GM19372 (cell line): ENCODE results near the gene PLEKHH1.

ENCODE experiments used
- ATAC-seq: cut with Tn5 transposase; IDR thresholded peaks from one replicate; pipeline ENCODE4 v1.9.1; 2021; ENCODE audit warnings: mild to moderate bottlenecking, low read depth, moderate library complexity; ENCODE audit not compliant: unreplicated experiment

Gene PLEKHH1

GRCh38 chr14:67508956-67509355 is 24.1 kb upstream of the PLEKHH1 start:
- no peak for ATAC-seq

GRCh38 chr14:67510121-67510520 is 23.0 kb upstream of the PLEKHH1 start:
- ATAC-seq: no peak

- no peak for ATAC-seq
These were observed 22.3 kb upstream of the PLEKHH1 start for GRCh38 chr14:67510836-67511235.

- no peak for ATAC-seq
These were observed 20.4 kb upstream of the PLEKHH1 start for GRCh38 chr14:67512463-67513310.

GRCh38 chr14:67513631-67514108 is 19.4 kb upstream of the PLEKHH1 start:
- ATAC-seq: no peak

- ATAC-seq: no peak
These were observed 18.9 kb upstream of the PLEKHH1 start for GRCh38 chr14:67514203-67514607.

GRCh38 chr14:67514650-67515385 is 18.3 kb upstream of the PLEKHH1 start:
- ATAC-seq: peak; percentile 46

- ATAC-seq: peak; percentile 59
These were observed 17.6 kb upstream of the PLEKHH1 start for GRCh38 chr14:67515386-67516079.

- no peak for ATAC-seq
These were observed 16.4 kb upstream of the PLEKHH1 start for GRCh38 chr14:67516676-67517075.

- no peak for ATAC-seq
These were observed 16.0 kb upstream of the PLEKHH1 start for GRCh38 chr14:67517083-67517482.

GRCh38 chr14:67519406-67519805 is 13.7 kb upstream of the PLEKHH1 start:
- ATAC-seq: no peak

GRCh38 chr14:67520482-67520881 is 12.6 kb upstream of the PLEKHH1 start:
- no peak for ATAC-seq

- no peak for ATAC-seq
These were observed 10.8 kb upstream of the PLEKHH1 start for GRCh38 chr14:67522270-67522669.

GRCh38 chr14:67523764-67524633 is 9.1 kb upstream of the PLEKHH1 start:
- no peak for ATAC-seq

- ATAC-seq: no peak
These were observed 8.5 kb upstream of the PLEKHH1 start for GRCh38 chr14:67524634-67524963.

- no peak for ATAC-seq
These were observed 7.7 kb upstream of the PLEKHH1 start for GRCh38 chr14:67525389-67525788.

GRCh38 chr14:67526181-67526580 is 6.9 kb upstream of the PLEKHH1 start:
- ATAC-seq: no peak

GRCh38 chr14:67526676-67527459 is 6.2 kb upstream of the PLEKHH1 start:
- no peak for ATAC-seq

GRCh38 chr14:67527756-67528155 is 5.3 kb upstream of the PLEKHH1 start:
- no peak for ATAC-seq
